NOMO-1 treated with DMSO at 0.1 percent for 48 hours (cell line): ENCODE measurements around the gene ARHGAP4.

Experiments
- DNase-seq: peaks from one replicate; lab custom pipeline; 2025; ENCODE audit not compliant: unreplicated experiment; lab: John Stamatoyannopoulos, UW

Gene ARHGAP4

GRCh38 chrX:153884136-153884535 lies 41.9 kb downstream of the ARHGAP4 start:
- no peak for DNase-seq

GRCh38 chrX:153883163-153883843 lies 42.8 kb downstream of the ARHGAP4 start:
- no peak for DNase-seq

GRCh38 chrX:153882557-153882956 lies 43.5 kb downstream of the ARHGAP4 start:
- no peak for DNase-seq

- DNase-seq: no peak
Measured at GRCh38 chrX:153882086-153882498, 44.0 kb downstream of the ARHGAP4 start.

GRCh38 chrX:153881281-153881680 lies 44.8 kb downstream of the ARHGAP4 start:
- no peak for DNase-seq

GRCh38 chrX:153880440-153880815 lies 45.6 kb downstream of the ARHGAP4 start:
- DNase-seq: no peak

GRCh38 chrX:153879741-153880439 lies 46.2 kb downstream of the ARHGAP4 start:
- no peak for DNase-seq

- DNase-seq: no peak
Measured at GRCh38 chrX:153878969-153879653, 47.0 kb downstream of the ARHGAP4 start.

GRCh38 chrX:153878345-153878744 lies 47.7 kb downstream of the ARHGAP4 start:
- DNase-seq: no peak

GRCh38 chrX:153877571-153878261 lies 48.3 kb downstream of the ARHGAP4 start:
- DNase-seq: no peak

- no peak for DNase-seq
Measured at GRCh38 chrX:153876112-153876491, 50.0 kb downstream of the ARHGAP4 start.

- peak; percentile 39 for DNase-seq
Measured at GRCh38 chrX:153875391-153876111, 50.5 kb downstream of the ARHGAP4 start.

- no peak for DNase-seq
Measured at GRCh38 chrX:153874366-153875125, 51.5 kb downstream of the ARHGAP4 start.

GRCh38 chrX:153874085-153874365 lies 52.0 kb downstream of the ARHGAP4 start:
- no peak for DNase-seq

- no peak for DNase-seq
Measured at GRCh38 chrX:153873282-153874084, 52.6 kb downstream of the ARHGAP4 start.

- no peak for DNase-seq
Measured at GRCh38 chrX:153871946-153872878, 53.9 kb downstream of the ARHGAP4 start.

- no peak for DNase-seq
Measured at GRCh38 chrX:153871451-153871850, 54.6 kb downstream of the ARHGAP4 start.

GRCh38 chrX:153870791-153871360 lies 55.2 kb downstream of the ARHGAP4 start:
- no peak for DNase-seq
